K562 (cell line): ENCODE results near the gene ABCC11. TPM values are rescaled to one million over a fixed set of nuclear protein-coding genes. Genes with fewer than 3 reads are reported as not detected.
A peak's percentile ranks its signal among the peaks of the same experiment; 100 is the strongest.

Source experiments
- ATAC-seq: fragments of 200-7000 bp; cut with Tn5 transposase; 3 replicates; pipeline ENCODE4 v1.9.1; 2020; ENCODE audit warnings: moderate library complexity
- BruUV-seq: library from RNA; stranded (reverse); fragments of 400-500 nt; replicated peaks from 2 replicates; lab custom pipeline; 2021; lab: Mats Ljungman, UMichigan
- CTCF ChIA-PET: fragments of 300-600 bp; formaldehyde crosslinking; extraction: SDS; loops from one replicate; lab custom pipeline; 2021; ENCODE audit warnings: low intra/inter-chr PET ratio; lab: Yijun Ruan, JAX
- POLR2A ChIA-PET: fragments of 300-600, 350-650 bp; sonication (Branson Sonifier 250); formaldehyde crosslinking; extraction: SDS; loops from one replicate; lab custom pipeline; 2021; ENCODE audit warnings: antibody characterized with exemption, inconsistent platforms; lab: Yijun Ruan, JAX
- DNase-seq, 4 experiments: peaks; one replicate each; pipeline versions ENCODE4 v3.0.0 to v3.0.0-alpha.2; 2011 to 2018; ENCODE audit warnings: low spot score in 3 of 4, mixed read lengths in 3 of 4; ENCODE audit errors: extremely low read depth in 1 of 4
- FAIRE-seq: peaks from 2 replicates; lab custom pipeline; 2011; peaks lifted over from hg19 to GRCh38; lab: Jason Lieb, UNC
- H2AFZ ChIP-seq: 2 replicates; pipeline ENCODE4 v1.6.0; 2011; ENCODE audit warnings: low read depth, low read length, control low read depth, inconsistent platforms
- H3K27ac ChIP-seq: fragments of 200-600 bp; 3 replicates; pipeline ENCODE4 v1.8.0; 2011; ENCODE audit warnings: low read depth, mild to moderate bottlenecking, control low read depth, inconsistent platforms, low read length, moderate library complexity, mixed read lengths; ENCODE audit errors: extremely low read depth
- H3K27me3 ChIP-seq, 2 experiments: fragments of 300-600 bp in 1 of 2; 2 replicates in 1 of 2; 3 replicates in 1 of 2; pipeline versions ENCODE4 v1.6.0 to v1.8.0; 2011; ENCODE audit warnings: inconsistent platforms in 2 of 2, low read length in 2 of 2, mild to moderate bottlenecking in 1 of 2, mixed read lengths in 1 of 2, moderate library complexity in 1 of 2; ENCODE audit not compliant: control insufficient read depth in 2 of 2, insufficient read depth in 2 of 2
- H3K36me3 ChIP-seq: fragments of 300-600 bp; 3 replicates; pipeline ENCODE4 v1.8.0; 2011; ENCODE audit warnings: mild to moderate bottlenecking, low read length, inconsistent platforms; ENCODE audit not compliant: control insufficient read depth, insufficient read depth
- H3K4me1 ChIP-seq, 2 experiments: fragments of 200-600 bp in 1 of 2; replicated peaks in 1 of 2; 2 replicates in 1 of 2; 3 replicates in 1 of 2; pipeline versions ENCODE4 v1.5.1 to v1.8.0; 2011; ENCODE audit warnings: inconsistent platforms in 2 of 2, low read length in 2 of 2, mild to moderate bottlenecking in 1 of 2, mixed read lengths in 1 of 2, moderate library complexity in 1 of 2; ENCODE audit not compliant: control insufficient read depth in 2 of 2, insufficient read depth in 2 of 2
- H3K4me2 ChIP-seq: 2 replicates; pipeline ENCODE4 v1.6.1; 2011; ENCODE audit warnings: low read length, control low read depth, inconsistent platforms, mixed read lengths; ENCODE audit not compliant: insufficient read depth
- H3K4me3 ChIP-seq: fragments of 200-600 bp; sonication (generic), shearing (Covaris generic); 2 replicates; pipeline ENCODE4 v1.5.1; 2016; ENCODE audit warnings: control low read depth, inconsistent platforms
- H3K79me2 ChIP-seq: fragments of 200-600 bp; 3 replicates; pipeline ENCODE4 v1.8.0; 2011; ENCODE audit warnings: low read length, inconsistent platforms; ENCODE audit not compliant: control insufficient read depth, insufficient read depth
- H3K9ac ChIP-seq, 2 experiments: 2 replicates each; pipeline versions ENCODE4 v1.6.0 to v1.6.1; 2011; ENCODE audit warnings: low read depth in 2 of 2, low read length in 2 of 2, control low read depth in 1 of 2, inconsistent platforms in 1 of 2, mild to moderate bottlenecking in 1 of 2, mixed read lengths in 1 of 2; ENCODE audit not compliant: insufficient read depth in 1 of 2
- H3K9me1 ChIP-seq: one replicate; pipeline ENCODE4 v1.6.0; 2011; ENCODE audit warnings: inconsistent platforms, mild to moderate bottlenecking, low read length, moderate library complexity; ENCODE audit not compliant: control insufficient read depth, insufficient read depth
- H3K9me3 ChIP-seq: replicated peaks from 2 replicates; pipeline ENCODE4 v1.5.1; 2011; ENCODE audit warnings: low read depth, low read length, inconsistent platforms; ENCODE audit not compliant: control insufficient read depth, insufficient read depth
- H4K20me1 ChIP-seq: replicated peaks from 2 replicates; pipeline ENCODE4 v1.6.1; 2011; ENCODE audit warnings: low read length, inconsistent platforms, mixed read lengths; ENCODE audit not compliant: control insufficient read depth, insufficient read depth
- BRD4 ChIP-seq: fragments of 200-600 bp; sonication (generic); IDR thresholded peaks from 2 replicates; pipeline ENCODE4 v1.6.1; 2017; ENCODE audit warnings: inconsistent platforms
- NFE2 ChIP-seq: IDR thresholded peaks from 2 replicates; pipeline ENCODE4 v1.6.1; 2014; ENCODE audit warnings: antibody characterized with exemption, low read depth
- NFYB ChIP-seq: IDR thresholded peaks from 2 replicates; pipeline ENCODE4 v1.6.1; 2011; ENCODE audit warnings: mild to moderate bottlenecking, moderate library complexity; ENCODE audit not compliant: insufficient read length; ENCODE audit errors: extremely low read depth
- NR2F6 ChIP-seq: fragments of 450-650 bp; formaldehyde crosslinking; IDR thresholded peaks from 2 replicates; pipeline ENCODE4 v1.4.0; 2020; ENCODE audit warnings: mild to moderate bottlenecking
- NR4A1 ChIP-seq, 2 experiments: fragments of 250-450 bp in 1 of 2; fragments of 450-650 bp in 1 of 2; sonication (Bioruptor Pico) in 1 of 2; IDR thresholded peaks; 2 replicates each; pipeline versions ENCODE4 v1.4.0 to v1.6.1; 2016 to 2020; ENCODE audit warnings: mild to moderate bottlenecking in 2 of 2, missing compliant biosample characterization in 1 of 2, missing genetic modification characterization in 1 of 2, moderate library complexity in 1 of 2
- RAD51 ChIP-seq: fragments of 450-650 bp; IDR thresholded peaks from 2 replicates; pipeline ENCODE4 v1.7.1; 2016; ENCODE audit warnings: low read depth, mild to moderate bottlenecking, borderline replicate concordance
- SMAD1 ChIP-seq: fragments of 150-350 bp; IDR thresholded peaks from 2 replicates; pipeline ENCODE4 v1.6.1; 2014; ENCODE audit warnings: low read length, low read depth; ENCODE audit not compliant: partially characterized antibody
- TCF3 ChIP-seq: sonication (generic); formaldehyde crosslinking; IDR thresholded peaks from 2 replicates; pipeline ENCODE4 v1.4.0; 2020; ENCODE audit warnings: mild to moderate bottlenecking, missing genetic modification reagents
- TOE1 ChIP-seq, 2 experiments: fragments of 450-650 bp in 1 of 2; sonication (generic) in 1 of 2; formaldehyde crosslinking in 1 of 2; IDR thresholded peaks; 2 replicates each; pipeline versions ENCODE4 v1.7.1 to v1.8.0; 2016 to 2022; ENCODE audit warnings: borderline replicate concordance in 2 of 2, mild to moderate bottlenecking in 2 of 2, antibody characterized with exemption in 1 of 2, inconsistent platforms in 1 of 2, low read depth in 1 of 2, missing genetic modification reagents in 1 of 2, moderate library complexity in 1 of 2
- WGBS: fragments of 100-300 bp; shearing (Covaris generic); methylation state at CpG from one replicate; pipeline ENCODE4 v1.1.6; 2016; ENCODE audit warnings: low coverage, mixed read lengths; ENCODE audit not compliant: insufficient coverage; ENCODE audit errors: missing lambda C conversion rate; 5-methylcytosine and 5-hydroxymethylcytosine counted together
- in situ Hi-C: fragments of 300-500 bp; cut with MboI; formaldehyde crosslinking; loops from 4 replicates; pipeline ENCODE4 v1.15.0; 2018; ENCODE audit warnings: inconsistent platforms, mixed read lengths
- intact Hi-C: fragments of 100-400 bp; cut with micrococcal nuclease; formaldehyde crosslinking; loops from 2 replicates; pipeline ENCODE4 v1.14.2; 2022
- polyA plus RNA-seq, 8 experiments: library from polyadenylated mRNA; depleted of rRNA in 4 of 8; stranded (reverse) in 5 of 8; unstranded in 3 of 8; fragments of >200 nt; fragmentation: Nextera tagmentation in 2 of 8; fragmentation: Illumina TruSeq in 1 of 8; extraction: Ambion mirVana in 2 of 8; extraction: Trizol in 1 of 8; gene quantifications; 2 replicates each; pipeline versions ENCODE4 v1.2.1 to v1.2.3, GENCODE V29; 2011 to 2014; ENCODE audit warnings: inconsistent platforms in 1 of 8, missing spikeins in 1 of 8
- total RNA-seq, 7 experiments: library from RNA; depleted of rRNA in 6 of 7; stranded (reverse); fragments of >200 nt in 6 of 7; fragmentation: Illumina TruSeq in 2 of 7; extraction: Trizol in 2 of 7; gene quantifications; 2 replicates each; pipeline versions ENCODE4 v1.2.1 to v1.2.3, GENCODE V29; 2011 to 2021; ENCODE audit warnings: low replicate concordance in 1 of 7
- TF ChIP-seq, protein P1 (sequence below): fragments of 450-650 bp; formaldehyde crosslinking; IDR thresholded peaks from 2 replicates; pipeline ENCODE4 v1.4.0; 2020; ENCODE audit warnings: mild to moderate bottlenecking, mixed read lengths
- TF ChIP-seq, protein P2 (sequence below): sonication (generic); formaldehyde crosslinking; IDR thresholded peaks from 2 replicates; pipeline ENCODE4 v1.5.0; 2020; ENCODE audit warnings: missing genetic modification reagents
- TF ChIP-seq, protein P3 (sequence below): sonication (generic); formaldehyde crosslinking; IDR thresholded peaks from 2 replicates; pipeline ENCODE4 v1.9.0; 2022; ENCODE audit warnings: mild to moderate bottlenecking, missing genetic modification reagents

Gene ABCC11
- total and polyA plus RNA-seq, 9 of the 15 experiments (the other 6 are each of a cell fraction or from before 2014, with no cell fraction given): 0.04 to 0.14 (median 0.04) TPM; not detected in 6

DNA sequence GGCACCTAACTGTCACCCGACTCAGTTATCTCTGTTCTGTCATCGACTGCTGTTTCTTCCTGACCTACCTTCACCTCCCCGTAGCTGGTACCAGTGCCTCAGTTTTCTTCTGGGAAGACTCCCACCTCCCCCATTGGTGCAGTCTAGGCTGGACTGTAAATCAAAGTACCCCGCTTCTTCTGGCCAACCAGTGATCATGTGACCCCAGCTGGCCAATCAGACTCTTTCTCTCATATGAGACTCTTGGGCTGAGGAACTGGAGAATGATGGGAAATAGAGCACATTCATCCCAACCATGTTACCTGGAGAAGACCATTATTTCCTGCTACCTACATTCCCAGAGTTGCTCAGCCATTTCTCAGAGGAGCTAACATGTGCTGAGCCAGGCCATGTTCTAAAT is 23.8 kb downstream of the ABCC11 start:
- Histone ChIP-seq H4K20me1 (no peaks in the 10 kb centered on the region), H3K4me3 (no peak overlapping the region), H3K4me1 (no peaks in the 10 kb centered on the region), H3K27me3 (peaks cover 20 to 30% of the 10 kb centered on the region in 2 experiments), H3K79me2 (no peaks in the 10 kb centered on the region), H3K36me3 (no peaks in the 10 kb centered on the region), H3K9ac (no peak overlapping the region), H2AFZ (no peak overlapping the region), H3K4me2 (peak overlapping the region; percentile 18; the same call in 1 of the 2 replicates), H3K9me1 (no peaks in the 10 kb centered on the region), H3K27ac (no peak overlapping the region), H3K9me3 (no peaks in the 10 kb centered on the region)
- ChIA-PET POLR2A (interaction anchor here (1.0 kb wide), 1 partner anchor 11 kb away, joined by 4 read pairs; no protein-coding TSS in a partner anchor), CTCF (no interaction called here)
- in situ Hi-C loops (loop anchor here (10.0 kb wide), 1 partner anchor 401 kb away; no protein-coding TSS in a partner anchor), intact Hi-C loops (no loop called here)
- DNase-seq (peak; percentile 8 to 59 (median 52)), ATAC-seq (no peak), FAIRE-seq (peak; percentile 11)
- TF ChIP-seq TCF3 (CRISPR knock-in tag) (no peak), NR4A1 (CRISPR knock-in tag; IDR thresholded peaks at IDR 0.05) (no peak), NR4A1 (tag; IDR thresholded peaks at IDR 0.05) (no peak), RAD51 (peak; percentile 71; the same call in 1 of the 2 replicates), NR2F6 (CRISPR knock-in tag) (no peak), NFYB (peak; percentile 14), SMAD1 (no peak), BRD4 (no peak), NFE2 (no peak), TOE1 (IDR thresholded peaks at IDR 0.05; ENCODE audit: borderline replicate concordance) (peak; percentile 66; the same call in 1 of the 2 replicates), TOE1 (CRISPR knock-in tag; IDR thresholded peaks at IDR 0.05; ENCODE audit: borderline replicate concordance, low read depth) (no peak)
- TF ChIP-seq, protein P1, sequence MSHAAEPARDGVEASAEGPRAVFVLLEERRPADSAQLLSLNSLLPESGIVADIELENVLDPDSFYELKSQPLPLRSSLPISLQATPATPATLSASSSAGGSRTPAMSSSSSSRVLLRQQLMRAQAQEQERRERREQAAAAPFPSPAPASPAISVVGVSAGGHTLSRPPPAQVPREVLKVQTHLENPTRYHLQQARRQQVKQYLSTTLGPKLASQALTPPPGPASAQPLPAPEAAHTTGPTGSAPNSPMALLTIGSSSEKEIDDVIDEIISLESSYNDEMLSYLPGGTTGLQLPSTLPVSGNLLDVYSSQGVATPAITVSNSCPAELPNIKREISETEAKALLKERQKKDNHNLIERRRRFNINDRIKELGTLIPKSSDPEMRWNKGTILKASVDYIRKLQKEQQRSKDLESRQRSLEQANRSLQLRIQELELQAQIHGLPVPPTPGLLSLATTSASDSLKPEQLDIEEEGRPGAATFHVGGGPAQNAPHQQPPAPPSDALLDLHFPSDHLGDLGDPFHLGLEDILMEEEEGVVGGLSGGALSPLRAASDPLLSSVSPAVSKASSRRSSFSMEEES: peak; percentile 79
- TF ChIP-seq, protein P2, sequence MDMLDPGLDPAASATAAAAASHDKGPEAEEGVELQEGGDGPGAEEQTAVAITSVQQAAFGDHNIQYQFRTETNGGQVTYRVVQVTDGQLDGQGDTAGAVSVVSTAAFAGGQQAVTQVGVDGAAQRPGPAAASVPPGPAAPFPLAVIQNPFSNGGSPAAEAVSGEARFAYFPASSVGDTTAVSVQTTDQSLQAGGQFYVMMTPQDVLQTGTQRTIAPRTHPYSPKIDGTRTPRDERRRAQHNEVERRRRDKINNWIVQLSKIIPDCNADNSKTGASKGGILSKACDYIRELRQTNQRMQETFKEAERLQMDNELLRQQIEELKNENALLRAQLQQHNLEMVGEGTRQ: peak; percentile 74
- TF ChIP-seq, protein P3, sequence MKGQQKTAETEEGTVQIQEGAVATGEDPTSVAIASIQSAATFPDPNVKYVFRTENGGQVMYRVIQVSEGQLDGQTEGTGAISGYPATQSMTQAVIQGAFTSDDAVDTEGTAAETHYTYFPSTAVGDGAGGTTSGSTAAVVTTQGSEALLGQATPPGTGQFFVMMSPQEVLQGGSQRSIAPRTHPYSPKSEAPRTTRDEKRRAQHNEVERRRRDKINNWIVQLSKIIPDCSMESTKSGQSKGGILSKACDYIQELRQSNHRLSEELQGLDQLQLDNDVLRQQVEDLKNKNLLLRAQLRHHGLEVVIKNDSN (CRISPR knock-in tag): peak; percentile 61
- no TSS peak for BruUV-seq
- 2% methylated on average over 4 of the region's 4 CpGs for WGBS
